IPS-15b (cell line): ENCODE measurements around the gene KIF1B.

ENCODE experiments used
- H3K27me3 ChIP-seq: one replicate; pipeline ENCODE4 v1.6.1; 2013; ENCODE audit warnings: low read length; ENCODE audit not compliant: control insufficient read depth, insufficient read depth
- H3K36me3 ChIP-seq: one replicate; pipeline ENCODE4 v1.6.1; 2013; ENCODE audit warnings: low read length; ENCODE audit not compliant: control insufficient read depth, insufficient read depth
- H3K4me1 ChIP-seq: one replicate; pipeline ENCODE4 v1.6.1; 2013; ENCODE audit warnings: mild to moderate bottlenecking, low read length; ENCODE audit not compliant: control insufficient read depth, insufficient read depth
- H3K4me3 ChIP-seq: one replicate; pipeline ENCODE4 v1.5.1; 2013; ENCODE audit warnings: low read depth, low read length
- H3K9ac ChIP-seq: one replicate; pipeline ENCODE4 v1.6.1; 2013; ENCODE audit warnings: low read depth, mild to moderate bottlenecking, low read length
- H3K9me3 ChIP-seq: one replicate; pipeline ENCODE4 v1.6.1; 2013; ENCODE audit warnings: mild to moderate bottlenecking, low read length; ENCODE audit not compliant: control insufficient read depth, insufficient read depth

The KIF1B gene

DNA sequence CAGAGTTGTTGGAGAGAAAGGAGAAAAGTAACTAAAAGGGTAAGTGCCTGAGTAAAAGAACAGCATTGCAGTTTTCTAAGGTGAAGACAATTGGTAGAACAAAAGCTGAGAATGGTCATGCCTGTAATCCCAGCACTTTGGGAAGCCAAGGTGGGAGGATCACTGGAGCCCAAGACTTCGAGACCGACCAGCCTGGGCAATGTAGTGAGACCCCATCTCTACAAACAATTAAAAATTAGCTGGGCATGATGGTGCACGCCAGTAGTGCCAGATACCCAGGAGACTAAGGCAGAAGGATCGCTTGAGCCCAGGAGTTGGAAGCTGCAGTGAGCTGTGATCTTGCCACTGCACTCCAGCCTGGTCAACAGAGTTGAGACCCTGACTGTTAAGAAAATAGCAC is 173.3 kb downstream of the KIF1B start:
- H3K9ac ChIP-seq = no peak overlapping the region
- H3K4me1 ChIP-seq = peaks cover 7% of the 10 kb centered on the region
- no peaks in the 10 kb centered on the region for H3K9me3 ChIP-seq

DNA sequence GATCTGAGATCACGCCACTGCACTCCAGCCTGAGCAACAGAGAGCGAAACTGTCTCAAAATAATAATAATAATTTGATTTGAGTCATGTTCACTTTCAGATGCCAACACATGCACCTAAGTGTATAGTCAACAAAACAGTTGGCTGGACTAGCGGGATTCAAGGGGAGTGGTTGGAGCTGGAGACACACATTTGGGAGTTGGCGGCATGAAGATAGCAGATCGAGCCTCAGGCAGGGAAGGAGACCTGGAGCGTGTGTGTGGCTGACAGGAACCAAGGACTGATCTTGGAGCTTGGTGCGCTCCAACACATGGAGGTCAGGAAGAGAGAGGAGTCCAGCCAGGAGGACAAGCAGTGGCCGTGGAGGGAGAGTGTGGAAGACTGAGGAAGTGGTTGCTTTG is 173.8 kb downstream of the KIF1B start:
- no peaks in the 10 kb centered on the region for H3K27me3 ChIP-seq
- H3K9me3 ChIP-seq = no peaks in the 10 kb centered on the region
- H3K4me3 ChIP-seq = no peak overlapping the region
- peaks cover 7% of the 10 kb centered on the region for H3K4me1 ChIP-seq
- H3K36me3 ChIP-seq = peaks cover 5% of the 10 kb centered on the region
- no peak overlapping the region for H3K9ac ChIP-seq

More for the DNA sequence above, 173.3 kb downstream of the KIF1B start:
- H3K4me3 ChIP-seq = no peak overlapping the region
- peaks cover 8% of the 10 kb centered on the region for H3K36me3 ChIP-seq
- no peaks in the 10 kb centered on the region for H3K27me3 ChIP-seq

DNA sequence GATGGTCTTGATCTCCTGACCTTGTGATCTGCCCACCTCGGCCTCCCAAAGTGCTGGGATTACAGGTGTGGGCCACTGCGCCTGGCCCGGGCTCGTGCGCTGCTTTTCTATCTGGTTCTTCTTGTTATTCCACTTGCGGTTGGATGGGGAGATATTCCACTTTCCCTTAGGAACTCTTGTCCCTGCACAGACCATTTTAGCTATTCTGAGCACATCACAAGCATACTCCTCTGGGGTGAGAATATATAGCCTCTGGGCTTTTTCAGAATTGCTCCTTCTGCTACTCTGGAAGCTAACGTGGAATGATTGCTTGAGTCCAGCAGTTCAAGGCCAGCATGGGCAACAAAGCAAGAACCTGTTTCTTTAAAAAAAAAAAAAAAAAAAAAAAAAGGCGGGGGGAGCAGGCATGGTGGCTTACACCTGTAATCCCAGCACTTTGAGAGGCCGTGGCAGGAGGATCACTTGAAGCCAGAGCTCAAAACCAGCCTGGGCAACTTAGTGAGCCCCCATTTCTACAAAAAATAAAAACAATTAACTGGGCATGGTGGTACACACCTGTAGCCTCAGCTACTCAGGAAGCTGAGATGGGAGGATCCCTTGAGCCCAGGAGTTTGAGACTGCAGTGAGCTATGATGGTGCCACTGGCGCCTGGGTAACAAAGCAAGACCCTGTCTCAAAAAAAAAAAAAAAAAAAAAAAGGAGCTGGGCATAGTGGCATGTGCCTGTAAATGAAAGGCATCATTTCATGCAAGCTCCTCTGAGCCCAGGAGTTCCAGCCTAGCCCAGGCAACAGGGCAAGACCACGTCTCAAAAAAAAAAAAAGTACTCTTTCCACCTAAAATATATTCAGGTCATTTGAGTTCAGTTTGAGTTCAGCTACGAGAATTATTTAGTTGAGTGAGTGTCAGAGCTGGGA is 176.6 kb downstream of the KIF1B start:
- no peaks in the 10 kb centered on the region for H3K9me3 ChIP-seq
- no peak overlapping the region for H3K4me3 ChIP-seq
- no peak overlapping the region for H3K9ac ChIP-seq
- no peaks in the 10 kb centered on the region for H3K27me3 ChIP-seq
- peaks cover 7% of the 10 kb centered on the region for H3K4me1 ChIP-seq
- H3K36me3 ChIP-seq = peaks cover 5% of the 10 kb centered on the region

GRCh38 chr1:10387677-10388386 is 177.5 kb downstream of the KIF1B start:
- Histone ChIP-seq H3K27me3 (no peaks in the 10 kb centered on the region), H3K4me1 (peaks cover 7% of the 10 kb centered on the region), H3K9ac (peak overlapping the region; percentile 9), H3K36me3 (peaks cover 5% of the 10 kb centered on the region), H3K4me3 (no peak overlapping the region), H3K9me3 (no peaks in the 10 kb centered on the region)

DNA sequence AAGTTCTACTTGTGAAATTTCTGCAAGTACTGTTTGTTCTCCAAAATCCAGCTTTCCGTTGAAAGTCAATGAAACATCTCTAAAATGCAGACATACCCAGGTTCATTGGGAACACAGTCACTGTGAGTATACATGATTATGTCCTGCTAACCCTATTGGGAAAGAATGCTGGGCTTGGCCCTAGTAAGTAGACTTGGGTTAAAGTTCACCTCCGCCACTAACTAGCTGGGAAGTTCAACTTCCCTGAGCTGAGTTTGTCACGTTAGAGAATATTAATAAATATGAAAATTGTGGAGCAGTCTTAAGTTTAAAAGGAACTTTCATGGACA is 178.0 kb downstream of the KIF1B start:
- peaks cover 5% of the 10 kb centered on the region for H3K36me3 ChIP-seq
- no peaks in the 10 kb centered on the region for H3K27me3 ChIP-seq
- peaks cover 7% of the 10 kb centered on the region for H3K4me1 ChIP-seq
- H3K9me3 ChIP-seq = no peaks in the 10 kb centered on the region
- no peak overlapping the region for H3K9ac ChIP-seq
- no peak overlapping the region for H3K4me3 ChIP-seq

DNA sequence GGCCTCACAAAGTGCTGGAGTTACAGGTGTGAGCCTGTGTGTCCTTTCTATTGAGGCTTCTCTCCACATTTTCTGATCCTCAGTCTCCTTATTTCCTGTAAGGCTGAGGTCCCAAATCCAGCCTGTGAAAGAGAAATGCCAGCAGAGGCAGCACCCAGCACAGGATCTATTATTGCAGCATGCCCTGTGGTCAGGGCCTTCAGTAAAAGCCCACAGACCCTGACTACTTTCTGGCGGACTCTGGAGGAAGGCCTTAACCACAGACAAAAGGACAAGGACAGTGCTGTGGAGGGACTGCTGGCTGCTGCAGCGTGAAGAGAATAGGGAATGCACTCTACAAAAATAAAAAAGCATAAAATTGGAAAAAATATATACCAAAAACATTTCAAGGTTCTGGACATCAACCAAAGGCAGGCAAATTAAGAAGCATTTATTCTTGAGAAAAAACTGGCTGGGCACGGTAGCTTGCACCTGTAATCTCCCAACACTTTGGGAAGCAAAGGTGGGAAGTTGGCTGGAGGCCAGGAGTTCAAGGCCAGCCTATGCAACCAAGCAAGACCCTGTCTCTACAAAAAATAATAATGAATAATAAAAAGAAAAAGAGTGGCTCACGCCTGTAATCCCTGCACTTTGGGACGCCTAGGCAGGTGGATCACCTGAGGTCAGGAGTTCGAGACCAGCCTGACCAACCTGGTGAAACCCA is 179.1 kb downstream of the KIF1B start:
- no peaks in the 10 kb centered on the region for H3K9me3 ChIP-seq
- H3K4me3 ChIP-seq = no peak overlapping the region
- H3K4me1 ChIP-seq = peaks cover 7% of the 10 kb centered on the region

GRCh38 chr1:10396870-10397269 is 186.5 kb downstream of the KIF1B start:
- Histone ChIP-seq H3K9ac (no peak overlapping the region), H3K36me3 (peaks cover 3% of the 10 kb centered on the region), H3K27me3 (no peaks in the 10 kb centered on the region)

More for the DNA sequence above, 179.1 kb downstream of the KIF1B start:
- H3K27me3 ChIP-seq = no peaks in the 10 kb centered on the region
- H3K9ac ChIP-seq = no peak overlapping the region
- peaks cover 2% of the 10 kb centered on the region for H3K36me3 ChIP-seq

DNA sequence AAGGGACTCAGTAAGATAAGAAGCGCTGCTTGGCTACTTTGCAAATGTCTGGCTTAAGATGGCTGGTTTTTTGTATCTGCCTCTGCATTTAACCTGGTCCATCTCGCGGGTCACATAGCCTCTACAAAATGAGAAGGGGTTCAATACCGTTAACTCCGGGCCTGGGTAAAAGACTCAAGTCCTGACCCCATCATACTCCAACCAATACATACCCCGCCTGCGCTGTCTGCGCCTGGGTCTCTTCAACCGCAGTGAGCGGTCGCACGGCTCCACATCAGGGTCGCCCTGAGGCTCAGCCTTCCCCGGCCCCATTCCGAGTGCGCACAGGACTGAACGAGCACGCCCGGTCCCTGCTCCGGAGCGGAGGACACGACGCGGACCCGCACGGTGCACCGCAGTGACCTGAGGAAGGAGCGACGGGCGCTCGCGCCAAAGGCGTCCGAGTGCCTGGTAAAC is 187.9 kb downstream of the KIF1B start:
- no peaks in the 10 kb centered on the region for H3K4me1 ChIP-seq

More at GRCh38 chr1:10396870-10397269, 186.5 kb downstream of the KIF1B start:
- Histone ChIP-seq H3K9me3 (no peaks in the 10 kb centered on the region), H3K4me1 (no peaks in the 10 kb centered on the region), H3K4me3 (no peak overlapping the region)

DNA sequence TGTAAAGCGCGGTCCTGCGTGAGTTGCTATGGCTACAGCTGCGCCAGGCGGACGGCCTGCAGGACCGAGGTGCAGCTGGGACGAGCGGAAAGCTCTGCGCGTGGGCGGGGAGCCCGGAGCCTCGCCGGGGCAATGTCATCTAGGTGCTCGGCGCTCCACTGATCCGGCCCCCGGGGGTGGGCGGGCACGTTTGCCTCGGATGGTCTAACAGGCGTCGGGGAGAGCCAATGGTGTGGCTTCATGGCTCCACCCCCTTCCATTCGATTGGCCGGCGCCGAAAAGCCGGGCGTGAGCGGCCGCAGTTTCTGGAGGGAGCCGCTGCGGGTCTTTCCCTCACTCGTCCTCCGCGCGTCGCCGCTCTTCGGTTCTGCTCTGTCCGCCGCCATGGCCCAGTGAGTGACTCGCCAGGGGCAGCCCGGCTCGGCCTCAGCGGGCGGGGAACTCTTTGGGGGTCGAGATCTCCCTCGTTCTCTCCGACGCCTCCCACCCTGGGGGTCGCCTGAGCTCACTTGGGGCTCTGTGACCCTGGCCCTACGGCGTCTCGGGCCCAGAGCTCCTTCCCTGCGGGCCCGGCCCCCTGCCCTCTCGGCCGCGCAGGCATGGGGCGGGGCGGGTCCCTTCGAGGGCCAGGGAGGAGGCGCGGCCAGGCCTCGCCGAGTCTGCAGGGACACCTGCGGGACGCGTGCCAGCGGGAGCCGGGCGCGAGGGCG is 188.5 kb downstream of the KIF1B start, which contains the start of gene PGD:
Gene PGD, plus strand, starts transcription at position 331 of the 710 bp plus-strand sequence. Its CDS starts 54 bp downstream, at position 385.
- Histone ChIP-seq H3K4me1 (no peaks in the 10 kb centered on the region), H3K27me3 (no peaks in the 10 kb centered on the region), H3K36me3 (peaks cover 10% of the 10 kb centered on the region), H3K9ac (peak within 1 kb of the TSS; percentile 89), H3K4me3 (peak within 1 kb of the TSS; percentile 97), H3K9me3 (no peaks in the 10 kb centered on the region)

More for the DNA sequence above, 187.9 kb downstream of the KIF1B start:
- H3K9me3 ChIP-seq = no peaks in the 10 kb centered on the region
- peaks cover 7% of the 10 kb centered on the region for H3K36me3 ChIP-seq
- H3K4me3 ChIP-seq = peak overlapping the region; percentile 97
- H3K27me3 ChIP-seq = no peaks in the 10 kb centered on the region
- peak overlapping the region; percentile 89 for H3K9ac ChIP-seq

GRCh38 chr1:10399444-10399941 is 189.1 kb downstream of the KIF1B start:
- H3K9me3 ChIP-seq = no peaks in the 10 kb centered on the region
- no peaks in the 10 kb centered on the region for H3K4me1 ChIP-seq
- no peaks in the 10 kb centered on the region for H3K27me3 ChIP-seq
- H3K4me3 ChIP-seq = peak overlapping the region; percentile 97
- peaks cover 16% of the 10 kb centered on the region for H3K36me3 ChIP-seq
- peak overlapping the region; percentile 85 for H3K9ac ChIP-seq

- Histone ChIP-seq H3K4me1 (no peaks in the 10 kb centered on the region), H3K36me3 (peaks cover 19% of the 10 kb centered on the region), H3K4me3 (peak overlapping the region; percentile 97), H3K9ac (peak overlapping the region; percentile 85), H3K9me3 (no peaks in the 10 kb centered on the region), H3K27me3 (no peaks in the 10 kb centered on the region)
Measured at GRCh38 chr1:10400013-10400412, 189.6 kb downstream of the KIF1B start.
